HCT116 (cell line): ENCODE results near the gene SZRD1.

ENCODE experiments used
- CTCF ChIP-seq, 3 experiments: fragments of 200-600 bp in 1 of 3; sonication (generic) in 1 of 3; IDR thresholded peaks in 2 of 3; conservative IDR thresholded peaks in 1 of 3; 2 replicates each; pipeline ENCODE4 v1.5.1; 2012 to 2017; ENCODE audit warnings: low read depth in 2 of 3, low read length in 2 of 3, antibody characterized with exemption in 1 of 3, borderline replicate concordance in 1 of 3, control low read depth in 1 of 3, mild to moderate bottlenecking in 1 of 3, mixed read lengths in 1 of 3, mixed run types in 1 of 3, moderate library complexity in 1 of 3; ENCODE audit not compliant: insufficient read depth in 1 of 3
- EZH2 ChIP-seq: fragments of 200-600 bp; sonication (generic); IDR thresholded peaks from 2 replicates; pipeline ENCODE4 v1.6.1; 2017; ENCODE audit warnings: antibody characterized with exemption, mixed run types
- RAD21 ChIP-seq: IDR thresholded peaks from 2 replicates; pipeline ENCODE4 v1.6.1; 2012; ENCODE audit warnings: low read depth, mild to moderate bottlenecking
- REST ChIP-seq: IDR thresholded peaks from 2 replicates; pipeline ENCODE4 v1.6.1; 2012; ENCODE audit warnings: low read depth

GRCh38 chr1:16340673-16341072 lies 26.4 kb upstream of the SZRD1 start:
- TF ChIP-seq CTCF (IDR thresholded peaks at IDR 0.05 in 2 of 3, conservative IDR thresholded peaks at IDR 0.05 in 1 of 3; ENCODE audit: borderline replicate concordance in 1 of 3, insufficient read depth in 1 of 3, low read depth in 2 of 3, low read length in 2 of 3) (no peak), REST (no peak), EZH2 (no peak), RAD21 (no peak)
